ENCODE measurements around the gene MDFI. TPM values are rescaled to one million over a fixed set of nuclear protein-coding genes. Genes with fewer than 3 reads are reported as not detected.

The MDFI gene
- total RNA-seq, 4 donors from 2014 or later = 0.26 to 1.1 TPM; not detected in 2

DNA sequence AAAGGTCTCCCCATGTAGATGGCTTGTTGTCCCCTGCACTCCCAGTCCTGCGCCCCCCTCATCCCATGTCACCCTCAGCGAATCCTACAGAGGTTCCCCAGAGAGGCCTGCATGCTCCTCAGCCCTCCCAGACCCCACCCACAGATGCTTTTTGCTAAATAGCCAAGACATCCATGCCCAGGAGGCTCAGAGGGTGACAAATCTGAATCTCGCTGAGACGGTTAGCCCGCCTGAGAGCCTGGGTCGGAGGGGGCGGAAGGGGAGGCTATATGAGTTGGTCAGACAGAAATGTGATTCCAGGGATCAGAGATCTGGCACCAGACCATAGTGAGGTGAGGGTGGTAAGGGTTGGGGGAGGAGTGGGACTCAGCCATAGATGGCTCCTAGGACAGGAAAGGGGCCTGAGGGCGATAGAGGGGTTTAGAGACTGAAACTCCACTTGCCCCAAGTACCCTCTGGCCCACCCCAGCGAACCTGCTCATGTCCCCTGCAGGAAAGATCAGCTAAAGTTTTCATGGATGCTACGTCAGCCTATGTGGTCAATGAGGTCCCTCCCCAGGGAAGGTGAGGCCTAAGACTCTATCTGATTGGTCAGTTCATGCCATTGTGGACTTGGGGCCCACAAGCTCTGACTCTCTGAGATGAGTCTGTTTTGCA, 63.9 kb downstream of the MDFI start:
- no peak for ATAC-seq
- no peaks in the 10 kb centered on the region for H3K27me3 ChIP-seq
- peaks cover 60 to 79% of the 10 kb centered on the region in 2 donors for H3K4me1 ChIP-seq
- no peaks in the 10 kb centered on the region for H3K9me3 ChIP-seq
- intact Hi-C loops (cut with DNase I; ENCODE audit: low total_unique reads) (loop anchor here (10.0 kb wide), 1 partner anchor 83 kb away; the partner anchor contains the start of genes PRICKLE4 and TOMM6), in situ Hi-C loops (cut with MboI; ENCODE audit: low sequenced_read_pairs in 4 of 4) (loop anchor here in 1 of 4 donors (5.0 kb wide), 1 partner anchor 35 kb away; the partner anchor contains the start of gene TFEB)
- no peak for DNase-seq
- TF ChIP-seq POLR2A (IDR thresholded peaks at IDR 0.05) = no peak
- peak overlapping the region in 3 of 4 donors; percentile 16 to 27 (median 16) for H3K27ac ChIP-seq
- H3K4me3 ChIP-seq = no peak overlapping the region
- no peaks in the 10 kb centered on the region for H3K36me3 ChIP-seq

DNA sequence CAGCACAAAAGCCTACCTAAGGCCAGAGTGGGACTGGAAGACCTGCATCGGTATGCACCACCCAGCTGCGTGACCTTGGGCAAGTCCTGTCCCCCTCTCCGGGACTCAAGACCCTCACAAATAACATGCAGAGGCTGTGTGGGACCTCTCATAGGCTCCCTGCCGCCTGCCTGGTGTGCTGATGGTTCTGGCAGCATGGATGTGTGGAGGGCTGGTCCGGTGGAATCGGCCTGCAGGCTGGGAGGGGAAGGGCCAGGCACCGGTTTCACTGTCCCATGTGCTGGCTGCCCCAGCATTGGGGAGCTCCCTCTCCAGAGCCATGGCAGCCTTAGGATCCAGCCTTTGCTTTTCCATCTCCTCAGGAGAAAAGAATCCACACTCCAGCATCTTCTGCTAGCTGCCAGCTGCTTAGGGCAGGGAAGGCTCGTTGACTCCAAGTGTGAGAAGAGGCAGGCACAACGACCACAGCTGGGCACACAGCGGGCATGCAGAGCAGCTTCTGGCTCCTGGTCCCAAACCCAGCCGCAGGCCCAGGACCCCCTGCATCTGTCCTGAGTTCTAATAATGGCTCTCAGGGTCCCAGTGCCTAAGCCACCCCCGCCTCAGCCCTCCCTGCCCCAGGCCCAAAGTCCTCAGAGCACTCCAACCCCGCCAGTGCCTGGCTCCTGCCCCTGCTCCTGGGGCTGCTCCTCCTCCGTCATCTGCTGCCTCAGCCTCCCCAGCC, 64.7 kb downstream of the MDFI start:
- peak overlapping the region in 3 of 4 donors; percentile 27 to 94 (median 27) for H3K27ac ChIP-seq
- H3K9me3 ChIP-seq = no peaks in the 10 kb centered on the region
- in situ Hi-C loops (cut with MboI; ENCODE audit: low sequenced_read_pairs in 4 of 4) = loop anchor here in 1 of 4 donors (5.0 kb wide), 1 partner anchor 34 kb away; the partner anchor contains the start of gene TFEB
- DNase-seq = no peak
- intact Hi-C loops (cut with DNase I; ENCODE audit: low total_unique reads) = loop anchor here (10.0 kb wide), 1 partner anchor 82 kb away; the partner anchor contains the start of genes PRICKLE4 and TOMM6
- no peaks in the 10 kb centered on the region for H3K36me3 ChIP-seq
- no peak overlapping the region for H3K4me3 ChIP-seq
- H3K4me1 ChIP-seq = peaks cover 67 to 86% of the 10 kb centered on the region in 2 donors
- TF ChIP-seq POLR2A (IDR thresholded peaks at IDR 0.05) = no peak
- TF ChIP-seq, protein P1, sequence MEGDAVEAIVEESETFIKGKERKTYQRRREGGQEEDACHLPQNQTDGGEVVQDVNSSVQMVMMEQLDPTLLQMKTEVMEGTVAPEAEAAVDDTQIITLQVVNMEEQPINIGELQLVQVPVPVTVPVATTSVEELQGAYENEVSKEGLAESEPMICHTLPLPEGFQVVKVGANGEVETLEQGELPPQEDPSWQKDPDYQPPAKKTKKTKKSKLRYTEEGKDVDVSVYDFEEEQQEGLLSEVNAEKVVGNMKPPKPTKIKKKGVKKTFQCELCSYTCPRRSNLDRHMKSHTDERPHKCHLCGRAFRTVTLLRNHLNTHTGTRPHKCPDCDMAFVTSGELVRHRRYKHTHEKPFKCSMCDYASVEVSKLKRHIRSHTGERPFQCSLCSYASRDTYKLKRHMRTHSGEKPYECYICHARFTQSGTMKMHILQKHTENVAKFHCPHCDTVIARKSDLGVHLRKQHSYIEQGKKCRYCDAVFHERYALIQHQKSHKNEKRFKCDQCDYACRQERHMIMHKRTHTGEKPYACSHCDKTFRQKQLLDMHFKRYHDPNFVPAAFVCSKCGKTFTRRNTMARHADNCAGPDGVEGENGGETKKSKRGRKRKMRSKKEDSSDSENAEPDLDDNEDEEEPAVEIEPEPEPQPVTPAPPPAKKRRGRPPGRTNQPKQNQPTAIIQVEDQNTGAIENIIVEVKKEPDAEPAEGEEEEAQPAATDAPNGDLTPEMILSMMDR (IDR thresholded peaks at IDR 0.05 in 4 of 5, conservative IDR thresholded peaks at IDR 0.05 in 1 of 5) = no peak
- ATAC-seq = no peak
- H3K27me3 ChIP-seq = no peaks in the 10 kb centered on the region

Small RNAs within 50 kb of the gene (microRNA-seq; reads per million reads assigned to microRNA genes)
- 0 reads per million in 2 donors for gene MIR4641 (ENCODE audit: borderline replicate concordance in 2 of 2)

Other genes starting within 250 kb of the MDFI start
- 10 to 100 TPM in 1 of 4 donors, 1 to 10 TPM in 3; 3.4 to 11.4 (median 6.5) TPM for gene FOXP4, start 92.1 kb upstream of the MDFI start, total RNA-seq
- gene TFEB, start 97.1 kb downstream of the MDFI start, total RNA-seq = 100 to 1,000 TPM in 2 of 4 donors, 10 to 100 TPM in 2; 82.8 to 121 (median 93.3) TPM
- not detected for gene PGC, start 108.9 kb downstream of the MDFI start, total RNA-seq
- 1 to 10 TPM; 2.9 to 6.9 (median 5.5) TPM for gene FRS3, start 141.4 kb downstream of the MDFI start, total RNA-seq
- gene PRICKLE4, start 142.3 kb downstream of the MDFI start, total RNA-seq = 1 to 10 TPM in 3 of 4 donors, under 1 TPM in 1; 0.59 to 6.2 (median 1.8) TPM
- 100 to 1,000 TPM; 152 to 186 (median 166) TPM for gene TOMM6, start 149.2 kb downstream of the MDFI start, total RNA-seq